HG03159 (cell line): ENCODE results near the gene CLP1.

Experiments
- ATAC-seq: cut with Tn5 transposase; IDR thresholded peaks from one replicate; pipeline ENCODE4 v1.9.1; 2021; ENCODE audit warnings: mild to moderate bottlenecking, moderate library complexity; ENCODE audit not compliant: unreplicated experiment

Gene CLP1

GRCh38 chr11:57657194-57658022 lies at the start of gene CLP1:
CLP1 (plus strand) TSS chr11:57657762; CDS start chr11:57659477, 1,715 bp downstream.
- peak; percentile 99 for ATAC-seq

GRCh38 chr11:57610170-57610569 lies 47.4 kb upstream of the CLP1 start:
- no peak for ATAC-seq

- no peak for ATAC-seq
Measured at GRCh38 chr11:57614234-57614772, 43.3 kb upstream of the CLP1 start.

GRCh38 chr11:57615308-57615707 lies 42.3 kb upstream of the CLP1 start:
- no peak for ATAC-seq

GRCh38 chr11:57616595-57616994 lies 41.0 kb upstream of the CLP1 start:
- ATAC-seq: no peak

GRCh38 chr11:57618438-57618837 lies 39.1 kb upstream of the CLP1 start:
- no peak for ATAC-seq

GRCh38 chr11:57619331-57619730 lies 38.2 kb upstream of the CLP1 start:
- no peak for ATAC-seq

GRCh38 chr11:57620467-57620866 lies 37.1 kb upstream of the CLP1 start:
- ATAC-seq: no peak

GRCh38 chr11:57622263-57622662 lies 35.3 kb upstream of the CLP1 start:
- no peak for ATAC-seq

GRCh38 chr11:57624864-57625263 lies 32.7 kb upstream of the CLP1 start:
- no peak for ATAC-seq

- no peak for ATAC-seq
Measured at GRCh38 chr11:57626895-57627294, 30.7 kb upstream of the CLP1 start.

- ATAC-seq: no peak
Measured at GRCh38 chr11:57630171-57630570, 27.4 kb upstream of the CLP1 start.

- no peak for ATAC-seq
Measured at GRCh38 chr11:57632116-57632515, 25.4 kb upstream of the CLP1 start.

GRCh38 chr11:57633394-57634070 lies 24.0 kb upstream of the CLP1 start:
- no peak for ATAC-seq

- ATAC-seq: no peak
Measured at GRCh38 chr11:57634311-57634710, 23.3 kb upstream of the CLP1 start.

- ATAC-seq: no peak
Measured at GRCh38 chr11:57635246-57635645, 22.3 kb upstream of the CLP1 start.

- no peak for ATAC-seq
Measured at GRCh38 chr11:57637626-57638004, 19.9 kb upstream of the CLP1 start.

- ATAC-seq: no peak
Measured at GRCh38 chr11:57638005-57638781, 19.4 kb upstream of the CLP1 start.

- ATAC-seq: no peak
Measured at GRCh38 chr11:57638811-57639320, 18.7 kb upstream of the CLP1 start.

- ATAC-seq: no peak
Measured at GRCh38 chr11:57639321-57640067, 18.1 kb upstream of the CLP1 start.
